Measurements from ENCODE around the gene GYS2. TPM values are rescaled to one million over a fixed set of nuclear protein-coding genes. Genes with fewer than 3 reads are reported as not detected.

GYS2 gene
- total and polyA plus RNA-seq, 2 of the 4 experiments (the other 2 are of a cell fraction), result not detected

DNA sequence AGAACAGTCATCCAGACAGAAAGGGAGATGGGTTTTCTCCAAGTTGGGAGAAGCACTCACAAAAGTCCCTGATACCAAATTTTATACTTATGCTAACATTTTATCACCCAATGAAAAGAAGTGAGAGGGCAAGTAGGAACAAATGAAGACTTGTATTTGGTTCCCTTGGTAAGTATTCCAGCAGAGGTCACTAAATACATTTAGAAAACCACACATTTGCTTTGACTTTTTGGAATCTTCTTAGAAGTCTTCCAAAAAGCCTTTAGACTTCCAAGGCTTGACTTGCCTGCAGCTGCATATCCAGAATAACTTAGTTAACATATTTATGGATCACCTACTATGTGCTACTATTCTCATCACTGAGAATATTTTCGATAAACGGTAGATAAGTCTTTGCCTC, 3.1 kb upstream of the GYS2 start:
- no peak overlapping the region for H3K4me2 ChIP-seq (ENCODE audit: low read depth, low read length)
- H2BK20ac ChIP-seq (ENCODE audit: low read depth, low read length), result no peak overlapping the region
- H3K27ac ChIP-seq (ENCODE audit: insufficient read depth, low read length), result no peak overlapping the region
- peaks cover 2% of the 10 kb centered on the region; the same call in 1 of the 2 replicates for H3K27me3 ChIP-seq (ENCODE audit: control insufficient read depth, insufficient read depth, low read length)
- no peak overlapping the region for H3K56ac ChIP-seq (ENCODE audit: extremely low read depth, insufficient read depth, low read length)
- in situ Hi-C loops (cut with MboI; ENCODE audit: low sequenced_read_pairs) (loop anchor here (10.0 kb wide), 1 partner anchor 67 kb away; no protein-coding TSS in a partner anchor), dilution Hi-C loops (cut with HindIII; ENCODE audit: low sequenced_read_pairs, unreplicated experiment) (no loop called here), intact Hi-C loops (cut with micrococcal nuclease) (loop anchor here (1.0 to 10.0 kb wide), 2 partner anchors 73 to 407 kb away; no protein-coding TSS in a partner anchor)
- H2AK5ac ChIP-seq (ENCODE audit: low read depth, low read length), result no peak overlapping the region
- ATAC-seq (ENCODE audit: low read depth), result peak; percentile 61; the same call in 1 of the 2 replicates
- no peak overlapping the region for H3K14ac ChIP-seq (replicated peaks; ENCODE audit: low read depth, low read length)
- H4K5ac ChIP-seq (ENCODE audit: low read depth, low read length), result no peak overlapping the region
- H2BK15ac ChIP-seq (ENCODE audit: low read depth, low read length), result no peak overlapping the region
- no peak overlapping the region for H2BK120ac ChIP-seq (ENCODE audit: low read depth, low read length)
- ChIA-PET POLR2A (ENCODE audit: unreplicated experiment) (no interaction called here), CTCF (interaction anchor here (1.0 kb wide), 1 partner anchor 77 kb away, joined by 3 read pairs; no protein-coding TSS in a partner anchor)
- H3K9ac ChIP-seq (ENCODE audit: low read depth, low read length), result no peak overlapping the region
- TF ChIP-seq CHD1 (IDR thresholded peaks at IDR 0.05; ENCODE audit: low read depth, low read length) (no peak), RAD21 (IDR thresholded peaks at IDR 0.05; ENCODE audit: low read length) (peak; percentile 48)
- TF ChIP-seq, protein P1, sequence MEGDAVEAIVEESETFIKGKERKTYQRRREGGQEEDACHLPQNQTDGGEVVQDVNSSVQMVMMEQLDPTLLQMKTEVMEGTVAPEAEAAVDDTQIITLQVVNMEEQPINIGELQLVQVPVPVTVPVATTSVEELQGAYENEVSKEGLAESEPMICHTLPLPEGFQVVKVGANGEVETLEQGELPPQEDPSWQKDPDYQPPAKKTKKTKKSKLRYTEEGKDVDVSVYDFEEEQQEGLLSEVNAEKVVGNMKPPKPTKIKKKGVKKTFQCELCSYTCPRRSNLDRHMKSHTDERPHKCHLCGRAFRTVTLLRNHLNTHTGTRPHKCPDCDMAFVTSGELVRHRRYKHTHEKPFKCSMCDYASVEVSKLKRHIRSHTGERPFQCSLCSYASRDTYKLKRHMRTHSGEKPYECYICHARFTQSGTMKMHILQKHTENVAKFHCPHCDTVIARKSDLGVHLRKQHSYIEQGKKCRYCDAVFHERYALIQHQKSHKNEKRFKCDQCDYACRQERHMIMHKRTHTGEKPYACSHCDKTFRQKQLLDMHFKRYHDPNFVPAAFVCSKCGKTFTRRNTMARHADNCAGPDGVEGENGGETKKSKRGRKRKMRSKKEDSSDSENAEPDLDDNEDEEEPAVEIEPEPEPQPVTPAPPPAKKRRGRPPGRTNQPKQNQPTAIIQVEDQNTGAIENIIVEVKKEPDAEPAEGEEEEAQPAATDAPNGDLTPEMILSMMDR (conservative IDR thresholded peaks at IDR 0.05; ENCODE audit: low read depth, low read length), result peak; percentile 38
- no CpG with 5 or more reads among the region's 2 CpGs for WGBS, 2 experiments (ENCODE audit: extremely low coverage in 2 of 2, insufficient read length in 1 of 2)
- no peak overlapping the region for H3K4ac ChIP-seq (ENCODE audit: low read depth, low read length)
- no peak overlapping the region for H4K8ac ChIP-seq (ENCODE audit: low read depth in 2 of 2, low read length in 2 of 2)
- no peak overlapping the region for H2AK9ac ChIP-seq (replicated peaks; ENCODE audit: low read depth, low read length, poor library complexity)
- no peak overlapping the region for H4K91ac ChIP-seq (ENCODE audit: insufficient read depth, low read depth, low read length)
- H3K23ac ChIP-seq (ENCODE audit: low read depth, low read length), result no peak overlapping the region
- H3K18ac ChIP-seq (ENCODE audit: low read depth, low read length), result no peak overlapping the region
- H3K36me3 ChIP-seq (ENCODE audit: control insufficient read depth, insufficient read depth, low read length), result no peaks in the 10 kb centered on the region
- no peak overlapping the region for H3K4me3 ChIP-seq (ENCODE audit: insufficient read depth, low read depth, low read length)
- H2BK5ac ChIP-seq (ENCODE audit: low read depth, low read length, poor library complexity, severe bottlenecking), result no peak overlapping the region
- no peaks in the 10 kb centered on the region for H3K9me3 ChIP-seq (ENCODE audit: control insufficient read depth, insufficient read depth, low read length)
- DNase-seq, result peak; percentile 33
- no peaks in the 10 kb centered on the region for H4K20me1 ChIP-seq (ENCODE audit: insufficient read depth, low read length)
- H3K79me1 ChIP-seq (ENCODE audit: low read depth in 1 of 2, low read length in 2 of 2), result no peaks in the 10 kb centered on the region
- H3K4me1 ChIP-seq (ENCODE audit: control insufficient read depth, insufficient read depth, low read length), result no peaks in the 10 kb centered on the region
- H2AFZ ChIP-seq (replicated peaks; ENCODE audit: low read length, poor library complexity), result no peak overlapping the region
- H3K9me1 ChIP-seq (ENCODE audit: insufficient read depth, low read length), result no peaks in the 10 kb centered on the region
- BruUV-seq (replicated peaks), result no TSS peak

Data from IMR-90 (cell line).